ENCODE results near the gene REX1BD.
A peak's percentile ranks its signal among the peaks of the same experiment; 100 is the strongest.

The REX1BD gene

DNA sequence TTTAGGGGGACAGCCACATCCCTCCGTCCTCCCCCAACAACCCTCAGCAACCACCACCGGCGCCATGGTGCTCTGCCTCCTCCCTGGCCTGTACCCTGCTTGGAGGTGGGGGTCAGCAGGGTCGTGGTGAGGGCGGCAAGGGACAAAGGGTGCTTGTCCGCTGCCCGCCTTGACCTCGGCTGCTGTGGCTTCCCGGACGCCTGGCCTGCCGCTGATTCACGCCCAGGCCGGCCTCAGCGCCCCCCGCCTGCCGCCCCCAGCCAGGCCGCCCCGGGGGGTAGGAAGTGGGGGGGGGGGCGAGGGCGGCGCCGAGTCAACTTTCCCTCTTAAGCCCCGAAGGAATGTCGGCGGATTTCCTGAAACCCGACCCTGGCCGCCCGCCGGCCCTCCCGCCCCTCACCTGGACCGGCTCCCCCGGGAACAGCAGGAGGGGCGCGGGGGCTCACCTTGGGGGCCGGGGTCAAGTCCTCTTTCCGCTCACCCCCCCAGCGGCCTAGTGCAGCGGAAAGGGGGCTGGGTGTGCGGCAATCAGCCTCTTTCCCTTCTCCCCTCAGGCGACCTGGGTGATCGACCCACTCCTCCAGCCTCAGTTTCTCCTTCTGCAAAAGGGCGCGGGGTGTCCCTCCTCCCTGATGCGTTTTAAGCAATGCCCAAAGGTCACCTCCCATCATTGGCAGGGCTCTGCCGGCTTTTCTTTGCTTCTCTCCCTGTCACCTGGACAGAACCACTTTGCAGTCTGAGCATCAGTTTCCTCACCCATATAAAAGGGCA, 22.1 kb downstream of the REX1BD start:
- Histone ChIP-seq H3K9ac (no peak overlapping the region), H3K27me3 (ENCODE audit: insufficient read depth, low read depth) (peaks cover 90% of the 10 kb centered on the region), H3K36me3 (ENCODE audit: insufficient read depth) (no peaks in the 10 kb centered on the region), H4K20me1 (ENCODE audit: insufficient read depth) (no peaks in the 10 kb centered on the region), H3K79me2 (ENCODE audit: insufficient read depth, low read depth) (no peaks in the 10 kb centered on the region), H2AFZ (ENCODE audit: low read depth) (no peak overlapping the region), H3K4me1 (ENCODE audit: low read depth, poor library complexity, severe bottlenecking) (no peaks in the 10 kb centered on the region), H3K4me2 (no peak overlapping the region), H3K27ac (no peak overlapping the region), H3K4me3 (IDR thresholded peaks at IDR 0.05; ENCODE audit: insufficient read depth, low read depth, low read length) (no peak overlapping the region)
- no peak for TF ChIP-seq CTCF (conservative IDR thresholded peaks at IDR 0.05; ENCODE audit: low read depth, low read length)

GRCh38 chr19:18611327-18612050, 22.9 kb downstream of the REX1BD start:
- H4K20me1 ChIP-seq (ENCODE audit: insufficient read depth): no peaks in the 10 kb centered on the region
- no peaks in the 10 kb centered on the region for H3K4me1 ChIP-seq (ENCODE audit: low read depth, poor library complexity, severe bottlenecking)
- peaks cover 90% of the 10 kb centered on the region for H3K27me3 ChIP-seq (ENCODE audit: insufficient read depth, low read depth)
- no peak overlapping the region for H3K4me3 ChIP-seq (IDR thresholded peaks at IDR 0.05; ENCODE audit: insufficient read depth, low read depth, low read length)
- H3K27ac ChIP-seq: no peak overlapping the region
- H3K4me2 ChIP-seq: peak overlapping the region; percentile 63; the same call in 1 of the 2 replicates
- H3K9ac ChIP-seq: no peak overlapping the region
- TF ChIP-seq CTCF (conservative IDR thresholded peaks at IDR 0.05; ENCODE audit: low read depth, low read length): no peak
- H3K79me2 ChIP-seq (ENCODE audit: insufficient read depth, low read depth): no peaks in the 10 kb centered on the region
- H3K36me3 ChIP-seq (ENCODE audit: insufficient read depth): no peaks in the 10 kb centered on the region
- H2AFZ ChIP-seq (ENCODE audit: low read depth): no peak overlapping the region

GRCh38 chr19:18612051-18612771, 23.6 kb downstream of the REX1BD start:
- no peak overlapping the region for H3K27ac ChIP-seq
- no peaks in the 10 kb centered on the region for H3K79me2 ChIP-seq (ENCODE audit: insufficient read depth, low read depth)
- H3K36me3 ChIP-seq (ENCODE audit: insufficient read depth): no peaks in the 10 kb centered on the region
- no peak overlapping the region for H3K9ac ChIP-seq
- no peak for TF ChIP-seq CTCF (conservative IDR thresholded peaks at IDR 0.05; ENCODE audit: low read depth, low read length)
- H3K4me2 ChIP-seq: peak overlapping the region; percentile 63; the same call in 1 of the 2 replicates
- peaks cover 94% of the 10 kb centered on the region for H3K27me3 ChIP-seq (ENCODE audit: insufficient read depth, low read depth)
- no peaks in the 10 kb centered on the region for H3K4me1 ChIP-seq (ENCODE audit: low read depth, poor library complexity, severe bottlenecking)
- peak overlapping the region; percentile 41; the same call in 1 of the 2 replicates for H2AFZ ChIP-seq (ENCODE audit: low read depth)
- no peaks in the 10 kb centered on the region for H4K20me1 ChIP-seq (ENCODE audit: insufficient read depth)
- H3K4me3 ChIP-seq (IDR thresholded peaks at IDR 0.05; ENCODE audit: insufficient read depth, low read depth, low read length): no peak overlapping the region

DNA sequence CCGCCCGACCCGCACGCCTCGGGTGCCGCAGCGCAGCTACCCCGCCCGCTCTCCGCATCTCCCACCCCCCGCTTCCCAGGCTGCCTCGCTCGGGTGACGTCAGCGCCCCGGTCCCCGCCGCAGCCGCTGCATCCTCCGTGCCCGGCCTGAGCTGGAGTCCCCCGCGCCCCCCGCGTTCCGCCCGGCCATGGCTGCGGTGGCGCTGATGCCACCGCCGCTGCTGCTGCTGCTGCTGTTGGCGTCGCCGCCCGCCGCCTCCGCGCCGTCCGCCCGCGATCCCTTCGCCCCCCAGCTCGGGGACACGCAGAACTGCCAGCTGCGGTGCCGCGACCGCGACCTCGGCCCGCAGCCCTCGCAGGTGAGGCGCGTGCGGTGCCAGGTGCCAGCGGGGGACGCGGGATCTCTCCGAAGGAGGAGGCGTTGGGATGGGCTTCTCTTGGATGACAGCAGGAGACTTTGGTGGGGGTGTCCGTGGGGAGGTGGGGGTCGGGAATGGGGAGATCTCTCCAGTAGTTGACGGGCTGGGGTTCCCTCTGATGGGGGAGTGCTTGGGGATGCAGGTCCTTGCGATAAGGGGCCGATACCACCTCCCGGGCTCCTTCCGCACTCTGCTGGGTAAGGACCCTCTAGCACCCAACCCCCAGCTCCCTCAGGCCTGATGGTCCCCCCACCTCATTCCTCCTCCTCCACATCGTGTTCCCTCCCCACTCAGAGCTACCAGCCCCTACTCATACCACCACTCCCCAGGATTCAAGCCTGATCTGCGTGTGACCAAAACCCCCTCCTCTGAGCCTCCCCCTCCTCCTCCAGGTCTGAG, 24.4 kb downstream of the REX1BD start, which contains the start of gene TMEM59L:
Gene TMEM59L (plus strand): TSS at position 99 of the 817 bp plus-strand sequence. CDS start 89 bp downstream, at position 188.
- no peak for TF ChIP-seq CTCF (conservative IDR thresholded peaks at IDR 0.05; ENCODE audit: low read depth, low read length)
- Histone ChIP-seq H3K27me3 (ENCODE audit: insufficient read depth, low read depth) (peaks cover 93% of the 10 kb centered on the region), H3K79me2 (ENCODE audit: insufficient read depth, low read depth) (no peaks in the 10 kb centered on the region), H3K4me2 (peak within 1 kb of the TSS; percentile 63; the same call in 1 of the 2 replicates), H3K4me3 (IDR thresholded peaks at IDR 0.05; ENCODE audit: insufficient read depth, low read depth, low read length) (no peak within 1 kb of the TSS), H4K20me1 (ENCODE audit: insufficient read depth) (no peaks in the 10 kb centered on the region), H3K9ac (no peak within 1 kb of the TSS), H3K36me3 (ENCODE audit: insufficient read depth) (no peaks in the 10 kb centered on the region), H3K27ac (no peak within 1 kb of the TSS), H2AFZ (ENCODE audit: low read depth) (peak within 1 kb of the TSS; percentile 41), H3K4me1 (ENCODE audit: low read depth, poor library complexity, severe bottlenecking) (no peaks in the 10 kb centered on the region)

All from KMS-11 (cell line).